AG09319 (cell line): ENCODE results near the gene NFIB.

Experiments
- DNase-seq: peaks from one replicate; pipeline ENCODE4 v3.0.0-alpha.2; 2010; ENCODE audit warnings: low read depth; ENCODE audit errors: extremely low read depth
- TF ChIP-seq, protein P1 (sequence below): IDR thresholded peaks from 2 replicates; pipeline ENCODE4 v1.5.1; 2011; ENCODE audit warnings: low read depth, mild to moderate bottlenecking, inconsistent platforms, low read length, moderate library complexity

The NFIB gene

DNA sequence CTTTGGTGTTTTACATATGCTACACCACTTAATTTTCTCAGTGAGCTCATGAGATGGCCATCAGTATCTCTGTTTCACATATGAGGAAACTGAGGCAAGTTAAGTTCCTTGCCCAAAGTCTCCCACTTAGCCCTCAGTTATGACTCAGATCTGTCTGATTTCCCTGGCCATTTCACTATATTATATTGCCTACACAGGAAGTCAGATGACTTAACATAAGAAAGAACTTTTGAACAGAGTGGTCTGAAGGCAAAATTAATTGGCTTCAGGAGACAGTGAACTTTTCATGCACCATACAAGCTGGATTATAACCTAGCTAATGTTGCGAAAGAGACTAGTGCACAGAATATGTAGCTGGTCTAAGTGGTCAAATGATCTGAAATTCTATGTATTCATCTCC is 221.6 kb downstream of the NFIB start:
- DNase-seq, result no peak
- TF ChIP-seq, protein P1, sequence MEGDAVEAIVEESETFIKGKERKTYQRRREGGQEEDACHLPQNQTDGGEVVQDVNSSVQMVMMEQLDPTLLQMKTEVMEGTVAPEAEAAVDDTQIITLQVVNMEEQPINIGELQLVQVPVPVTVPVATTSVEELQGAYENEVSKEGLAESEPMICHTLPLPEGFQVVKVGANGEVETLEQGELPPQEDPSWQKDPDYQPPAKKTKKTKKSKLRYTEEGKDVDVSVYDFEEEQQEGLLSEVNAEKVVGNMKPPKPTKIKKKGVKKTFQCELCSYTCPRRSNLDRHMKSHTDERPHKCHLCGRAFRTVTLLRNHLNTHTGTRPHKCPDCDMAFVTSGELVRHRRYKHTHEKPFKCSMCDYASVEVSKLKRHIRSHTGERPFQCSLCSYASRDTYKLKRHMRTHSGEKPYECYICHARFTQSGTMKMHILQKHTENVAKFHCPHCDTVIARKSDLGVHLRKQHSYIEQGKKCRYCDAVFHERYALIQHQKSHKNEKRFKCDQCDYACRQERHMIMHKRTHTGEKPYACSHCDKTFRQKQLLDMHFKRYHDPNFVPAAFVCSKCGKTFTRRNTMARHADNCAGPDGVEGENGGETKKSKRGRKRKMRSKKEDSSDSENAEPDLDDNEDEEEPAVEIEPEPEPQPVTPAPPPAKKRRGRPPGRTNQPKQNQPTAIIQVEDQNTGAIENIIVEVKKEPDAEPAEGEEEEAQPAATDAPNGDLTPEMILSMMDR, result no peak

DNA sequence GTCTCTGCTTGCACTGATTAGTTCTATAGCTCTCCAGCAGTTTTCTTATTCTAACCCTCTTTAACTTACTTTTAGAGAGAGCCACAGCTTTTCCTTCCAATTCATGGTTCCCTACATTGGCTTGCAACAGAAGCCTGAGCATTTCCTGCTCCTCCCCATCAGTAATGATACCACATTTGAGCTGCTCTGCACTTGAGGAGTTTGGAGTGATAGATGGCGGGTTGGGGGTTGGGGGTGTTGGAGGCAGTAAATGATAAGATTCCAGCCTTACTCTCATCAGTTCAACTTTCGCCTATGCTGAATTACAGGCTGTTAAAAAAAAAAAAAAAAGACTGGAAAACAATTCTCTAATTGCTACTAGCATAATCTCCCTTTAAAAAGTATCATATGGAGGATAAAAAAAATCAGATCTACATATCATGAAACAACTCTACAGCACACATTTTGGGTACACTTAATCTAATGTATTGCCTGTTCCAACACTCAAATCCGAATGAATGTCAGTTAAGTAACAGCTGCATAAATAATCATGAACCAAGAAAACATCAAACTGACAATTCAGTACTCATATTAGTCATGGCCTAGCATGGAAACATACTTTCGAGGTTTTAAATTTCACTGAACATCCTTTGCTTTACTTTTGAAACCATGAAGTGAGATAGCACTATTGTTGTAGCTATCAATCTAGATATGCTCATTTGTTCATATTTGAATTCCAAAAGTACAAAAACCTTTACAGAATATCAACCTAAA is 224.7 kb downstream of the NFIB start:
- DNase-seq, result no peak
- TF ChIP-seq, protein P1, result no peak

DNA sequence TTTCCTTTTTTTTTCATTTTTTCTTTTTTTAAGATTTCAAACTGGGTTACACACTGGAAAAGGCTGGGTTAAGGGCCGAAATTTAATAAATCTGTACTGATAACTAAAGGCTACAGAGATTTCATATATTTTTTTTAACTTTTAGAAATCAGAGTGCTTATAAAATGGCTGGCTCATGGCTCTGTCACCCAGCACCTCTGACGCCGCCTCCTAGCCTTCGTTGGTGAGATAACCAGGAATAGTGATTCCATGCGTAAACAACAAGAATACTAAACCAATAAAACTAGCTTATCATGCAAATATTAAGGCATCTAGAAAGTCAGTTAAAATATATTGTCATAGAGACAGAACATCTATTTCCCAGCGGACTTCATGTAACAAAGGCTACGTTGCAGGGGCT is 226.4 kb downstream of the NFIB start:
- TF ChIP-seq, protein P1, result no peak
- DNase-seq, result no peak

DNA sequence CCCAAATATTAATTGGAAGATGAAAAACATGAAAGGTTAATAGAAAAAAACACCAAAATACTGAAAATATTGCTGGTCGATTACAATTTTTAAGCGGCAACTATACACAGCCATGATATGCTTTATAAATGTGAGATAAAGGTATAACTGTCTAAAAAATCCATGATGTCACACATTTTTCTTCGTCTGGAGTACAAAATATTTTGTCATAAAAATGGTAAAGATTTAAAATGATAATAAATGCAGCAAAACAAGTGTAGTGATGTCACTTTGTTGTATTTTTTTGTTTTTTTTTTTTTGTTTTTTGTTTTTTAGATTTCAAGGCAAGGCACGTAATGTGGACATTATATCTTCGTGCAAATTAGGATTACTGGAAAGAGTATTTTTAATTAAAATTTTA is 227.4 kb downstream of the NFIB start:
- TF ChIP-seq, protein P1, result no peak

DNA sequence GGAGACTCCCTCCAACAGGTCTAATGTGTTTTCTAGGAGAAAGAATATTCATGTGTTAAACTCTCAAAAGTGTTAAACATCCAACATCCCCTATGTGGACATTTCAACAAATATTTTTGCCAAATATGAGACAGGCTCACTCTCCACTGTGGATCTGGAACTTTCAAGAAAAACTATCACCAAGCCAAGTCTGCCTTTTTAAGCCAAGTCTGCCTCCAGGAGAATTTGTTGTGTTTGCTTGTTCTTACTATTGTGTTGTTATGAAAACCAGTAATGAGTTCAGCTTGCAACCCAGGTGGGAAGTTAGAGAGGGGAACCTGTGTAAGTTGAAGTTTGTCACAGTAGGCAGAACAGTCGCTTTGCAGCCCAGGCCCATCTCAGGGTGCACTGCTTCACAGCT is 228.1 kb downstream of the NFIB start:
- no peak for DNase-seq
- TF ChIP-seq, protein P1, result no peak

More for the DNA sequence above, 227.4 kb downstream of the NFIB start:
- DNase-seq, result no peak

DNA sequence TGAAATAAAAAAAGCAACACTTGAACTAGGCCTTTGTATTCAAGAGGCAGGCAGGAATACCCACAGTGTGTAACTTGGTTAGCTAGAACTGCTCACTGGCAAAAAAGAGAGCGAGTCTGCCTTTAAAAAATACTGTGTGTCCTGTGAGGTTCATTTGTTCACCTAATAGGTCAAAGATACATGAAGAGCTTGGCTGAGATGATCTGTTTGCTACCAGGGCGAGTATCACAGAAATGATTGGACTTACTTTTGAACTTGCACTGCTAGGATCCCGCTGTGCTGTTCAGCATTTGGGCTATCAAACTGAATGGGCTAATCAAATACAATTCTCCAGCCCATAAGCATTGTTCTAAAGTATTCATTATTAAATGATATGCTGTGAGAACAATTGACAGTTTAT is 229.1 kb downstream of the NFIB start:
- TF ChIP-seq, protein P1, result no peak
- no peak for DNase-seq

DNA sequence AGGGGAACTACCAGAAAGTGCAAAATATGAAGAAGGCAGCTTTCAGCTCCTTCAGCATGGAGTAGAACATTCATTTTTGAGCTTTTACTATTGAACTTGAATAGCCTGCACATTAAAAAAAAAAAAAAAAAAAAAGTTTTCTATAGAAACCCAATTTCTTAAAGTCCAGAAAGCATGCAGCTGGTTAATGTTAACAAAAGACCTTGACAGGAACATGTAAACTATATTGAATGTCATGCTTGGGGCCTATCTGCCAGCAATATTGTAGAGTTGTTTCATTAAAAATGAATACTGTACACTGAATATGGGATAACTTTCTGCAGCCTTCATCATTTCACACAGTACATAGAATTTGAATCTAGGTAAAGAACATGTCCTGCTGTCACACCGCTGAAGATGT is 230.6 kb downstream of the NFIB start:
- DNase-seq, result no peak
- TF ChIP-seq, protein P1, result no peak
